RPMI8226 (cell line): Measurements from ENCODE around the gene UQCC3.
A peak's percentile ranks its signal among the peaks of the same experiment; 100 is the strongest.
"Not testable (repeated sequence)": the region's sequence is repeated elsewhere in the genome, so short reads cannot be mapped to it uniquely, and the experiment has no call there.

Source experiments
- DNase-seq: peaks from one replicate; pipeline ENCODE4 v3.0.0-alpha.2; 2015

The UQCC3 gene

GRCh38 chr11:62671608-62672389 is at the start of gene UQCC3, which contains the start of gene LBHD1:
Gene UQCC3, plus strand, starts transcription at chr11:62671673. Its CDS starts 73 bp downstream, at chr11:62671746.
Gene LBHD1, minus strand, starts transcription at chr11:62672267. Its CDS starts 2,236 bp downstream, at chr11:62670031.
- peak; percentile 86 for DNase-seq

- no peak for DNase-seq
These were observed 48.9 kb upstream of the UQCC3 start for GRCh38 chr11:62622476-62623089.

GRCh38 chr11:62627713-62628112 is 43.8 kb upstream of the UQCC3 start:
- DNase-seq, result no peak

GRCh38 chr11:62632492-62632891 is 39.0 kb upstream of the UQCC3 start:
- DNase-seq, result no peak

- no peak for DNase-seq
These were observed 27.3 kb upstream of the UQCC3 start for GRCh38 chr11:62644220-62644619.

- DNase-seq, result no peak
These were observed 25.9 kb upstream of the UQCC3 start for GRCh38 chr11:62645671-62645945.

GRCh38 chr11:62645946-62646824 is 25.3 kb upstream of the UQCC3 start, which contains the start of gene GANAB:
Gene GANAB, minus strand, starts transcription at chr11:62646613. Its CDS starts 14 bp downstream, at chr11:62646599.
- DNase-seq, result peak; percentile 100

- no peak for DNase-seq
These were observed 24.5 kb upstream of the UQCC3 start for GRCh38 chr11:62646825-62647608.

GRCh38 chr11:62647609-62648005 is 23.9 kb upstream of the UQCC3 start:
- DNase-seq, result no peak

GRCh38 chr11:62648185-62648966 is 23.1 kb upstream of the UQCC3 start:
- DNase-seq, result no peak

- no peak for DNase-seq
These were observed 22.5 kb upstream of the UQCC3 start for GRCh38 chr11:62648967-62649364.

- DNase-seq, result no peak
These were observed 22.0 kb upstream of the UQCC3 start for GRCh38 chr11:62649486-62649885.

- DNase-seq, result not testable (repeated sequence)
These were observed 21.2 kb upstream of the UQCC3 start for GRCh38 chr11:62650283-62650682.

GRCh38 chr11:62652161-62653006 is 19.1 kb upstream of the UQCC3 start:
- DNase-seq, result no peak

- DNase-seq, result no peak
These were observed 17.2 kb upstream of the UQCC3 start for GRCh38 chr11:62654297-62654696.

GRCh38 chr11:62656796-62657429 is 14.6 kb upstream of the UQCC3 start:
- DNase-seq, result no peak

- peak; percentile 81 for DNase-seq
These were observed 6.9 kb upstream of the UQCC3 start for GRCh38 chr11:62664405-62665074.

- DNase-seq, result peak; percentile 98
These were observed 6.3 kb upstream of the UQCC3 start, which contains the start of the genes C11orf98 and CSKMT for GRCh38 chr11:62665075-62665598. Gene C11orf98, minus strand, starts transcription at chr11:62665210. Its CDS starts 41 bp downstream, at chr11:62665169. Gene CSKMT, plus strand, starts transcription at chr11:62665312. Its CDS starts 568 bp downstream, at chr11:62665880.

- peak; percentile 68 for DNase-seq
These were observed 5.7 kb upstream of the UQCC3 start for GRCh38 chr11:62665599-62666258.
